Activated T-cell treated with anti-CD3 and anti-CD28 coated beads for 1 hour (primary cell): ENCODE results near the gene PLXDC2.
"Not testable (repeated sequence)": the region's sequence is repeated elsewhere in the genome, so short reads cannot be mapped to it uniquely, and the experiment has no call there.

ENCODE experiments used
- DNase-seq: peaks from one replicate; pipeline ENCODE4 v3.0.0-alpha.2; 2020; ENCODE audit warnings: low read depth

The PLXDC2 gene

GRCh38 chr10:19816411-19817230, at the start of gene PLXDC2:
Gene PLXDC2 (plus strand): TSS chr10:19816432.
- DNase-seq = no peak

GRCh38 chr10:19767876-19768275, 48.4 kb upstream of the PLXDC2 start:
- DNase-seq = no peak

GRCh38 chr10:19769826-19770225, 46.4 kb upstream of the PLXDC2 start:
- DNase-seq = not testable (repeated sequence)

GRCh38 chr10:19772972-19773371, 43.3 kb upstream of the PLXDC2 start:
- DNase-seq = no peak

GRCh38 chr10:19775296-19775695, 40.9 kb upstream of the PLXDC2 start:
- no peak for DNase-seq

GRCh38 chr10:19777806-19778205, 38.4 kb upstream of the PLXDC2 start:
- no peak for DNase-seq

- no peak for DNase-seq
These were observed 37.2 kb upstream of the PLXDC2 start for GRCh38 chr10:19778996-19779395.

- DNase-seq = no peak
These were observed 33.7 kb upstream of the PLXDC2 start for GRCh38 chr10:19782430-19783089.

GRCh38 chr10:19783721-19784120, 32.5 kb upstream of the PLXDC2 start:
- no peak for DNase-seq

- no peak for DNase-seq
These were observed 30.9 kb upstream of the PLXDC2 start for GRCh38 chr10:19785366-19785765.

- no peak for DNase-seq
These were observed 28.1 kb upstream of the PLXDC2 start for GRCh38 chr10:19788075-19788686.

- DNase-seq = no peak
These were observed 27.3 kb upstream of the PLXDC2 start for GRCh38 chr10:19788902-19789301.

- no peak for DNase-seq
These were observed 26.6 kb upstream of the PLXDC2 start for GRCh38 chr10:19789607-19790006.

GRCh38 chr10:19791032-19791431, 25.2 kb upstream of the PLXDC2 start:
- DNase-seq = no peak

GRCh38 chr10:19795684-19796083, 20.5 kb upstream of the PLXDC2 start:
- DNase-seq = no peak

GRCh38 chr10:19800161-19800560, 16.1 kb upstream of the PLXDC2 start:
- no peak for DNase-seq

GRCh38 chr10:19801369-19801768, 14.9 kb upstream of the PLXDC2 start:
- no peak for DNase-seq

GRCh38 chr10:19803676-19804075, 12.6 kb upstream of the PLXDC2 start:
- no peak for DNase-seq

- no peak for DNase-seq
These were observed 6.8 kb upstream of the PLXDC2 start for GRCh38 chr10:19809481-19809880.

GRCh38 chr10:19811540-19811939, 4.7 kb upstream of the PLXDC2 start:
- no peak for DNase-seq

- DNase-seq = no peak
These were observed 3.3 kb upstream of the PLXDC2 start for GRCh38 chr10:19812976-19813375.

GRCh38 chr10:19815036-19815730, 1.0 kb upstream of the PLXDC2 start:
- DNase-seq = no peak
